WTC11 (cell line): ENCODE results near the gene NNAT. TPM values are rescaled to one million over a fixed set of nuclear protein-coding genes. Genes with fewer than 3 reads are reported as not detected.

ENCODE experiments used
- ATAC-seq: fragments of 200-7000 bp; cut with Tn5 transposase; 2 replicates; pipeline ENCODE4 v1.10.0; 2021; ENCODE audit warnings: mild to moderate bottlenecking, moderate library complexity
- CTCF ChIA-PET: fragments of 300-600 bp; sonication (Branson Sonifier 250); formaldehyde crosslinking; loops from one replicate; lab custom pipeline; 2021; ENCODE audit warnings: antibody characterized with exemption; lab: Charles Lee
- POLR2A ChIA-PET: fragments of 350-600 bp; sonication (Branson Sonifier 250); formaldehyde crosslinking; loops from one replicate; lab custom pipeline; 2021; ENCODE audit warnings: antibody characterized with exemption; lab: Charles Lee
- DNase-seq: peaks from one replicate; pipeline ENCODE4 v3.0.0; 2021; ENCODE audit warnings: low spot score
- H3K27ac Mint-ChIP-seq: 2 replicates; pipeline ENCODE4 v1.8.0; 2021; ENCODE audit warnings: mixed read lengths
- H3K27me3 Mint-ChIP-seq: 2 replicates; pipeline ENCODE4 v1.8.0; 2021; ENCODE audit warnings: low read depth, mild to moderate bottlenecking, moderate library complexity, mixed read lengths
- H3K36me3 Mint-ChIP-seq: 2 replicates; pipeline ENCODE4 v1.8.0; 2021; ENCODE audit warnings: mixed read lengths
- H3K4me1 Mint-ChIP-seq: 2 replicates; pipeline ENCODE4 v1.8.0; 2022; ENCODE audit warnings: mixed read lengths
- H3K4me3 Mint-ChIP-seq: 2 replicates; pipeline ENCODE4 v1.8.0; 2021; ENCODE audit warnings: mild to moderate bottlenecking, moderate library complexity, mixed read lengths
- H3K9me3 Mint-ChIP-seq: 2 replicates; pipeline ENCODE4 v1.8.0; 2021; ENCODE audit warnings: mixed read lengths
- ARID4B ChIP-seq: sonication (generic); formaldehyde crosslinking; IDR thresholded peaks from 2 replicates; pipeline ENCODE4 v1.8.0; 2023; ENCODE audit warnings: missing genetic modification reagents, mild to moderate bottlenecking, borderline replicate concordance
- ATF6 ChIP-seq: sonication (generic); formaldehyde crosslinking; IDR thresholded peaks from 2 replicates; pipeline ENCODE4 v1.8.1; 2023; ENCODE audit warnings: mild to moderate bottlenecking, missing genetic modification reagents
- CBFB ChIP-seq: sonication (generic); formaldehyde crosslinking; IDR thresholded peaks from 2 replicates; pipeline ENCODE4 v1.8.1; 2022; ENCODE audit warnings: mild to moderate bottlenecking, low read depth, missing genetic modification reagents
- ERG ChIP-seq: fragments of 250-450 bp; sonication (Bioruptor Pico); IDR thresholded peaks from 2 replicates; pipeline ENCODE4 v1.8.0; 2021; ENCODE audit warnings: mild to moderate bottlenecking
- GTF2I ChIP-seq: fragments of 250-450 bp; sonication (Bioruptor Pico); conservative IDR thresholded peaks from 2 replicates; pipeline ENCODE4 v1.4.0; 2021; ENCODE audit warnings: mild to moderate bottlenecking
- HMGA2 ChIP-seq: fragments of 250-450 bp; sonication (Bioruptor Pico); IDR thresholded peaks from 2 replicates; pipeline ENCODE4 v1.4.0; 2021; ENCODE audit warnings: mild to moderate bottlenecking, moderate library complexity
- NFYB ChIP-seq: sonication (generic); formaldehyde crosslinking; conservative IDR thresholded peaks from 2 replicates; pipeline ENCODE4 v1.8.0; 2022; ENCODE audit warnings: low read depth, missing genetic modification reagents
- RORB ChIP-seq: fragments of 250-450 bp; sonication (Bioruptor Pico); IDR thresholded peaks from 2 replicates; pipeline ENCODE4 v1.9.0; 2021; ENCODE audit warnings: mild to moderate bottlenecking
- SMAD4 ChIP-seq: sonication (generic); formaldehyde crosslinking; IDR thresholded peaks from 2 replicates; pipeline ENCODE4 v1.8.0; 2022; ENCODE audit warnings: mild to moderate bottlenecking, missing genetic modification reagents
- TEAD1 ChIP-seq: sonication (generic); formaldehyde crosslinking; IDR thresholded peaks from 2 replicates; pipeline ENCODE4 v1.8.0; 2022; ENCODE audit warnings: mild to moderate bottlenecking, missing genetic modification reagents
- ZBTB21 ChIP-seq: sonication (generic); formaldehyde crosslinking; IDR thresholded peaks from 2 replicates; pipeline ENCODE4 v1.8.1; 2023; ENCODE audit warnings: mild to moderate bottlenecking, missing genetic modification reagents, borderline replicate concordance
- ZNF121 ChIP-seq: sonication (generic); formaldehyde crosslinking; IDR thresholded peaks from 2 replicates; pipeline ENCODE4 v1.8.0; 2023; ENCODE audit warnings: missing genetic modification reagents
- ZNF232 ChIP-seq: sonication (generic); formaldehyde crosslinking; IDR thresholded peaks from 2 replicates; pipeline ENCODE4 v1.8.0; 2022; ENCODE audit warnings: mild to moderate bottlenecking, missing genetic modification reagents
- total RNA-seq: library from RNA; stranded (reverse); gene quantifications from 3 replicates; pipeline ENCODE4 v1.2.3, GENCODE V29; 2021
- TF ChIP-seq, protein P1 (sequence below): sonication (generic); formaldehyde crosslinking; IDR thresholded peaks from 2 replicates; pipeline ENCODE4 v1.8.1; 2023; ENCODE audit warnings: mild to moderate bottlenecking, missing genetic modification reagents
- TF ChIP-seq, protein P2 (sequence below): fragments of 250-450 bp; sonication (Bioruptor Pico); IDR thresholded peaks from 2 replicates; pipeline ENCODE4 v1.9.0; 2021; ENCODE audit warnings: mild to moderate bottlenecking
- TF ChIP-seq, protein P3 (sequence below): sonication (generic); formaldehyde crosslinking; IDR thresholded peaks from 2 replicates; pipeline ENCODE4 v1.8.0; 2022; ENCODE audit warnings: missing genetic modification reagents
- TF ChIP-seq, protein P4 (sequence below): sonication (generic); formaldehyde crosslinking; IDR thresholded peaks from 2 replicates; pipeline ENCODE4 v1.8.1; 2023; ENCODE audit warnings: mild to moderate bottlenecking, moderate library complexity, missing genetic modification reagents

NNAT gene
- total RNA-seq, 1 experiment from 2014 or later, result 90.0 TPM

- TF ChIP-seq, protein P1, sequence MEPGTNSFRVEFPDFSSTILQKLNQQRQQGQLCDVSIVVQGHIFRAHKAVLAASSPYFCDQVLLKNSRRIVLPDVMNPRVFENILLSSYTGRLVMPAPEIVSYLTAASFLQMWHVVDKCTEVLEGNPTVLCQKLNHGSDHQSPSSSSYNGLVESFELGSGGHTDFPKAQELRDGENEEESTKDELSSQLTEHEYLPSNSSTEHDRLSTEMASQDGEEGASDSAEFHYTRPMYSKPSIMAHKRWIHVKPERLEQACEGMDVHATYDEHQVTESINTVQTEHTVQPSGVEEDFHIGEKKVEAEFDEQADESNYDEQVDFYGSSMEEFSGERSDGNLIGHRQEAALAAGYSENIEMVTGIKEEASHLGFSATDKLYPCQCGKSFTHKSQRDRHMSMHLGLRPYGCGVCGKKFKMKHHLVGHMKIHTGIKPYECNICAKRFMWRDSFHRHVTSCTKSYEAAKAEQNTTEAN (CRISPR knock-in tag), result no peak
- TF ChIP-seq ARID4B (CRISPR knock-in tag) (no peak), TEAD1 (CRISPR knock-in tag) (no peak)
- TF ChIP-seq, protein P2, sequence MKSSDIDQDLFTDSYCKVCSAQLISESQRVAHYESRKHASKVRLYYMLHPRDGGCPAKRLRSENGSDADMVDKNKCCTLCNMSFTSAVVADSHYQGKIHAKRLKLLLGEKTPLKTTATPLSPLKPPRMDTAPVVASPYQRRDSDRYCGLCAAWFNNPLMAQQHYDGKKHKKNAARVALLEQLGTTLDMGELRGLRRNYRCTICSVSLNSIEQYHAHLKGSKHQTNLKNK (CRISPR knock-in tag), result no peak
- TF ChIP-seq, all 79 proteins: peak for 0
These were observed 20.3 kb downstream of the NNAT start (continued) for GRCh38 chr20:37541326-37541725.

DNA sequence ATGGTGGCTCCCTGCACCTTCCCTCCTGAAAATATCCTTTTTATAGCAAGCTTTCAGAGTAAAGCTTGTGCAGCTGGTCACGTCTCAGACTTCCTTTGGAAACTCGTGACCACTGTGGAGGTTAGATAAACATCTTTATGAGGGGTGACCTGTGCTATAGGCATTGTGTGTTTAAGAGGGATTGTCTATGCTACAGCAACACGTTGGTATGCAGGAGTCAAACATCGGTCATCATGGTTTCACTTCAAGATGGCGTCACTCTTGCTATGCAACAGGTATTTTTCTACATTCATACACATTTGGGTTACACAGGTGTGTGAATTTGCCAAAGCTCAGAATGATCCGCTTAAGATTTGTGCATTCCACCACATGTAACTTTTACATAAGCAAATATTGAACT is 21.2 kb downstream of the NNAT start:
- no peak for ATAC-seq
- no peak for DNase-seq
- no peaks in the 10 kb centered on the region for H3K36me3 Mint-ChIP-seq
- ChIA-PET POLR2A (no interaction called here), CTCF (no interaction called here)
- no peaks in the 10 kb centered on the region; the same call in 1 of the 2 replicates for H3K27me3 Mint-ChIP-seq
- H3K4me1 Mint-ChIP-seq, result peaks cover 14% of the 10 kb centered on the region
- H3K27ac Mint-ChIP-seq, result no peak overlapping the region
- H3K4me3 Mint-ChIP-seq, result no peak overlapping the region
- H3K9me3 Mint-ChIP-seq, result no peaks in the 10 kb centered on the region
- TF ChIP-seq RORB (CRISPR knock-in tag) (no peak), ZBTB21 (CRISPR knock-in tag) (no peak), SMAD4 (CRISPR knock-in tag) (no peak), TEAD1 (CRISPR knock-in tag) (no peak), HMGA2 (no peak), ARID4B (CRISPR knock-in tag) (no peak), NFYB (no peak), ERG (CRISPR knock-in tag) (no peak), ZNF232 (CRISPR knock-in tag) (no peak), ZNF121 (no peak), ATF6 (no peak), GTF2I (CRISPR knock-in tag) (no peak), CBFB (CRISPR knock-in tag) (no peak)
- TF ChIP-seq, protein P3, sequence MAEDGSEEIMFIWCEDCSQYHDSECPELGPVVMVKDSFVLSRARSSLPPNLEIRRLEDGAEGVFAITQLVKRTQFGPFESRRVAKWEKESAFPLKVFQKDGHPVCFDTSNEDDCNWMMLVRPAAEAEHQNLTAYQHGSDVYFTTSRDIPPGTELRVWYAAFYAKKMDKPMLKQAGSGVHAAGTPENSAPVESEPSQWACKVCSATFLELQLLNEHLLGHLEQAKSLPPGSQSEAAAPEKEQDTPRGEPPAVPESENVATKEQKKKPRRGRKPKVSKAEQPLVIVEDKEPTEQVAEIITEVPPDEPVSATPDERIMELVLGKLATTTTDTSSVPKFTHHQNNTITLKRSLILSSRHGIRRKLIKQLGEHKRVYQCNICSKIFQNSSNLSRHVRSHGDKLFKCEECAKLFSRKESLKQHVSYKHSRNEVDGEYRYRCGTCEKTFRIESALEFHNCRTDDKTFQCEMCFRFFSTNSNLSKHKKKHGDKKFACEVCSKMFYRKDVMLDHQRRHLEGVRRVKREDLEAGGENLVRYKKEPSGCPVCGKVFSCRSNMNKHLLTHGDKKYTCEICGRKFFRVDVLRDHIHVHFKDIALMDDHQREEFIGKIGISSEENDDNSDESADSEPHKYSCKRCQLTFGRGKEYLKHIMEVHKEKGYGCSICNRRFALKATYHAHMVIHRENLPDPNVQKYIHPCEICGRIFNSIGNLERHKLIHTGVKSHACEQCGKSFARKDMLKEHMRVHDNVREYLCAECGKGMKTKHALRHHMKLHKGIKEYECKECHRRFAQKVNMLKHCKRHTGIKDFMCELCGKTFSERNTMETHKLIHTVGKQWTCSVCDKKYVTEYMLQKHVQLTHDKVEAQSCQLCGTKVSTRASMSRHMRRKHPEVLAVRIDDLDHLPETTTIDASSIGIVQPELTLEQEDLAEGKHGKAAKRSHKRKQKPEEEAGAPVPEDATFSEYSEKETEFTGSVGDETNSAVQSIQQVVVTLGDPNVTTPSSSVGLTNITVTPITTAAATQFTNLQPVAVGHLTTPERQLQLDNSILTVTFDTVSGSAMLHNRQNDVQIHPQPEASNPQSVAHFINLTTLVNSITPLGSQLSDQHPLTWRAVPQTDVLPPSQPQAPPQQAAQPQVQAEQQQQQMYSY (CRISPR knock-in tag), result no peak
- TF ChIP-seq, protein P4, sequence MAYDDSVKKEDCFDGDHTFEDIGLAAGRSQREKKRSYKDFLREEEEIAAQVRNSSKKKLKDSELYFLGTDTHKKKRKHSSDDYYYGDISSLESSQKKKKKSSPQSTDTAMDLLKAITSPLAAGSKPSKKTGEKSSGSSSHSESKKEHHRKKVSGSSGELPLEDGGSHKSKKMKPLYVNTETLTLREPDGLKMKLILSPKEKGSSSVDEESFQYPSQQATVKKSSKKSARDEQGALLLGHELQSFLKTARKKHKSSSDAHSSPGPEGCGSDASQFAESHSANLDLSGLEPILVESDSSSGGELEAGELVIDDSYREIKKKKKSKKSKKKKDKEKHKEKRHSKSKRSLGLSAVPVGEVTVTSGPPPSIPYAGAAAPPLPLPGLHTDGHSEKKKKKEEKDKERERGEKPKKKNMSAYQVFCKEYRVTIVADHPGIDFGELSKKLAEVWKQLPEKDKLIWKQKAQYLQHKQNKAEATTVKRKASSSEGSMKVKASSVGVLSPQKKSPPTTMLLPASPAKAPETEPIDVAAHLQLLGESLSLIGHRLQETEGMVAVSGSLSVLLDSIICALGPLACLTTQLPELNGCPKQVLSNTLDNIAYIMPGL, result no peak
